Tibial nerve (tissue), 4 donors: ENCODE results near the gene PAX6. TPM values are rescaled to one million over a fixed set of nuclear protein-coding genes. Genes with fewer than 3 reads are reported as not detected.

Experiments used
- DNase-seq, 2 donors: peaks; one replicate each; pipeline ENCODE4 v3.0.0-alpha.2; 2019; ENCODE audit warnings: low spot score in 2 of 2
- H3K27ac ChIP-seq, 4 donors: fragments of 200-600 bp; sonication (generic) in 3 of 4; one replicate each; pipeline ENCODE4 v1.5.1; 2017 to 2019; ENCODE audit warnings: mild to moderate bottlenecking in 1 of 4
- H3K27me3 ChIP-seq, 2 donors: fragments of 200-600 bp; sonication (generic) in 1 of 2; one replicate each; pipeline versions ENCODE4 v1.5.1 to v1.6.0; 2017 to 2019
- H3K36me3 ChIP-seq, 3 donors: fragments of 200-600 bp; sonication (generic); one replicate each; pipeline ENCODE4 v1.5.1; 2018 to 2019
- H3K4me1 ChIP-seq, 4 donors: fragments of 200-600 bp; sonication (generic) in 3 of 4; one replicate each; pipeline ENCODE4 v1.5.1; 2017 to 2019
- H3K4me3 ChIP-seq, 4 donors: fragments of 200-600 bp; sonication (generic) in 3 of 4; one replicate each; pipeline ENCODE4 v1.5.1; 2017 to 2019; ENCODE audit warnings: mild to moderate bottlenecking in 1 of 4, moderate library complexity in 1 of 4
- H3K9me3 ChIP-seq, 4 donors: fragments of 200-600 bp; sonication (generic) in 3 of 4; one replicate each; pipeline ENCODE4 v1.5.1; 2017 to 2019
- CTCF ChIP-seq, 5 experiments: fragments of 200-600 bp in 3 of 5; fragments of 450-650 bp in 2 of 5; sonication (generic) in 3 of 5; IDR thresholded peaks; one replicate each; pipeline ENCODE4 v1.5.1; 2016 to 2019; ENCODE audit warnings: antibody characterized with exemption in 5 of 5, mild to moderate bottlenecking in 3 of 5, moderate library complexity in 2 of 5
- EP300 ChIP-seq, 2 donors: sonication (generic); formaldehyde crosslinking; IDR thresholded peaks; one replicate each; pipeline ENCODE4 v1.6.1; 2017; ENCODE audit warnings: antibody characterized with exemption in 2 of 2, mild to moderate bottlenecking in 1 of 2
- POLR2A ChIP-seq, 2 donors: fragments of 450-650 bp; IDR thresholded peaks; one replicate each; pipeline ENCODE4 v1.6.1; 2017; ENCODE audit warnings: antibody characterized with exemption in 2 of 2, mild to moderate bottlenecking in 2 of 2, moderate library complexity in 2 of 2
- WGBS, 2 donors: methylation state at CpG; one replicate each; pipeline ENCODE4 v1.1.5; 2018; 5-methylcytosine and 5-hydroxymethylcytosine counted together
- total RNA-seq, 4 donors: library from RNA; depleted of rRNA; stranded (reverse); fragments of >200 nt; gene quantifications; one replicate each; pipeline ENCODE4 v1.1.0, GENCODE V29; 2016

Gene PAX6
- total RNA-seq, 4 donors from 2014 or later = not detected

GRCh38 chr11:31793264-31793663 lies 17.9 kb downstream of the PAX6 start:
- WGBS, 2 donors = 95 to 97% methylated on average over 10 of the region's 10 CpGs
- peaks cover 0 to 53% of the 10 kb centered on the region in 2 donors for H3K27me3 ChIP-seq
- H3K4me1 ChIP-seq = peaks cover 0 to 15% (median 2%) of the 10 kb centered on the region in 4 donors
- no peak for DNase-seq
- H3K9me3 ChIP-seq = no peaks in the 10 kb centered on the region
- no peak for TF ChIP-seq POLR2A (IDR thresholded peaks at IDR 0.05)
- TF ChIP-seq CTCF (IDR thresholded peaks at IDR 0.05) = no peak
- TF ChIP-seq EP300 (IDR thresholded peaks at IDR 0.05) = no peak
- H3K27ac ChIP-seq = no peak overlapping the region
- no peak overlapping the region for H3K4me3 ChIP-seq
- no peaks in the 10 kb centered on the region for H3K36me3 ChIP-seq

GRCh38 chr11:31792456-31792855 lies 18.7 kb downstream of the PAX6 start:
- peaks cover 0 to 45% of the 10 kb centered on the region in 2 donors for H3K27me3 ChIP-seq
- no peak for DNase-seq
- no peaks in the 10 kb centered on the region for H3K9me3 ChIP-seq
- H3K27ac ChIP-seq = no peak overlapping the region
- peaks cover 0 to 6% (median 0%) of the 10 kb centered on the region in 4 donors for H3K4me1 ChIP-seq
- no peaks in the 10 kb centered on the region for H3K36me3 ChIP-seq
- no peak for TF ChIP-seq CTCF (IDR thresholded peaks at IDR 0.05)
- TF ChIP-seq POLR2A (IDR thresholded peaks at IDR 0.05) = no peak
- no peak for TF ChIP-seq EP300 (IDR thresholded peaks at IDR 0.05)
- no peak overlapping the region for H3K4me3 ChIP-seq
- WGBS, 2 donors = 82 to 87% methylated on average over 2 of the region's 2 CpGs

- peaks cover 0 to 4% (median 0%) of the 10 kb centered on the region in 3 donors for H3K36me3 ChIP-seq
- TF ChIP-seq EP300 (IDR thresholded peaks at IDR 0.05) (no peak), CTCF (IDR thresholded peaks at IDR 0.05) (no peak), POLR2A (IDR thresholded peaks at IDR 0.05) (no peak)
- no peak for DNase-seq
- no peak overlapping the region for H3K27ac ChIP-seq
- H3K27me3 ChIP-seq = peaks cover 0 to 40% of the 10 kb centered on the region in 2 donors
- no peak overlapping the region for H3K4me3 ChIP-seq
- 52 to 59% methylated on average over 2 of the region's 2 CpGs for WGBS, 2 donors
- H3K9me3 ChIP-seq = no peaks in the 10 kb centered on the region
- H3K4me1 ChIP-seq = peaks cover 0 to 2% (median 0%) of the 10 kb centered on the region in 4 donors
Observed at GRCh38 chr11:31792036-31792435, 19.1 kb downstream of the PAX6 start.

GRCh38 chr11:31790649-31791048 lies 20.5 kb downstream of the PAX6 start:
- no peak for DNase-seq
- Histone ChIP-seq H3K4me1 (no peaks in the 10 kb centered on the region), H3K4me3 (no peak overlapping the region), H3K36me3 (peaks cover 0 to 4% (median 0%) of the 10 kb centered on the region in 3 donors), H3K9me3 (no peaks in the 10 kb centered on the region), H3K27me3 (peaks cover 0 to 26% of the 10 kb centered on the region in 2 donors), H3K27ac (no peak overlapping the region)
- no peak for TF ChIP-seq CTCF (IDR thresholded peaks at IDR 0.05)
- TF ChIP-seq EP300 (IDR thresholded peaks at IDR 0.05) = no peak
- no peak for TF ChIP-seq POLR2A (IDR thresholded peaks at IDR 0.05)
- whole genome bisulfite sequencing, 2 donors = 73 to 90% methylated on average over 7 of the region's 7 CpGs

GRCh38 chr11:31788085-31788484 lies 23.0 kb downstream of the PAX6 start:
- H3K4me1 ChIP-seq = no peaks in the 10 kb centered on the region
- H3K27me3 ChIP-seq = peaks cover 0 to 8% of the 10 kb centered on the region in 2 donors
- no peak overlapping the region for H3K27ac ChIP-seq
- DNase-seq = no peak
- H3K4me3 ChIP-seq = no peak overlapping the region
- H3K9me3 ChIP-seq = no peaks in the 10 kb centered on the region
- TF ChIP-seq EP300 (IDR thresholded peaks at IDR 0.05) (no peak), CTCF (IDR thresholded peaks at IDR 0.05) (no peak), POLR2A (IDR thresholded peaks at IDR 0.05) (no peak)
- peaks cover 0 to 8% (median 0%) of the 10 kb centered on the region in 3 donors for H3K36me3 ChIP-seq
- 51 to 59% methylated on average over 3 of the region's 3 CpGs for WGBS, 2 donors
